EL (cell line): ENCODE data around the gene TP63.
"Not testable (repeated sequence)": the region's sequence is repeated elsewhere in the genome, so short reads cannot be mapped to it uniquely, and the experiment has no call there.

Experiments
- DNase-seq: peaks from one replicate; pipeline ENCODE4 v3.0.0-alpha.2; 2016

TP63 gene

DNA sequence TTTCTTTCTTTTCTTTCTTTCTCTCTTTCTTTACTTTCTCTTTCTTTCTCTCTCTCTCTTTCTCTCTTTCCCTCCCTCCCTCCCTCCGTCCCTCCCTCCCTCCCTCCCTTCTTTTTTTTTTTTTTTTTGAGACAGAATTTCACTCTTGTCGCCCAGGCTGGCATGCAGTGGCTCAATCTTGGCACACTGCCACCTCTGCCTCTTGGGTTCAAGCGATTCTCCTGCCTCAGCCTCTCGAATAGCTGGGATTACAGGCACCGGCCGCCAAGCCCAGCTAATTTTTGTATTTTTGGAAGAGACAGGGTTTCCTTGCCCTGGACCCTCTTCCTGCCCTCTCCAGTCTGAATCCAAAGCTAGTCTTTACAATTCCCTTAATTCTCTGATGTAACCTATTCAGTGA lies 102.9 kb downstream of the TP63 start:
- no peak for DNase-seq

DNA sequence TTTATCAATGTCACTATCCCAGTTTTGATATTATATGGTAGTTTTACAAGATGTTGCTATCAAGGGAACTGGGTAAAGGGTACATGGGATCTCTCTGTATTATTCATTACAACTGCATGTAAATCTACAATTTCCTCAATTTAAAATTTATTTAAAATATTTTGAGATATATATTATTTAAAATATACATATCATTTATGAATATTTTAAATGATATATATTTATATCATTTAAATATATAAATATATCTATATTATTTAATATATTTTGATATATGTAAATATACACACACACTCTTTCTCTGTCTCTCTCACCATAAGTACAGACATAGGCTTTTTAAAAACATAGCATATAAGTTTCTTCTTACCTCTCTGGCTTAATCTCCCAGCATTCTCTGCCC lies 104.7 kb downstream of the TP63 start:
- DNase-seq = no peak

DNA sequence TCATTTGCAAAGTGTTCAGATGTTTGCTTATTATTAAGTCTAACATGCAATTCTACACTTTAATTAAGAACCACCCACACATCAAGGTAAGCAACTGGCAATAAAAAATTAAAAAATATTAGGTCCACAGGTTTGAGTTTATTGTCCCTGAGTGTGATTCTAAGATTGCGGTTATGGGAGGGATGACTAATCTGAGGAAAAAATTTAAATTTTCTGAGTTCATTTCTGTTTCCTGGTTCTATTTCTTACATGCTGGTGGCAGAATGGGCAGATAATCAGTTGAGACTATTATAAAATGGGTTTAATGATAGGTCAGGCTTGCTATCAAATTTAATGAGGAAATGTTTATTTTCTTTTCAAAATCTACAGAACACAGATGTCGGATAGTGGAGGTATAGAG lies 105.9 kb downstream of the TP63 start:
- no peak for DNase-seq

DNA sequence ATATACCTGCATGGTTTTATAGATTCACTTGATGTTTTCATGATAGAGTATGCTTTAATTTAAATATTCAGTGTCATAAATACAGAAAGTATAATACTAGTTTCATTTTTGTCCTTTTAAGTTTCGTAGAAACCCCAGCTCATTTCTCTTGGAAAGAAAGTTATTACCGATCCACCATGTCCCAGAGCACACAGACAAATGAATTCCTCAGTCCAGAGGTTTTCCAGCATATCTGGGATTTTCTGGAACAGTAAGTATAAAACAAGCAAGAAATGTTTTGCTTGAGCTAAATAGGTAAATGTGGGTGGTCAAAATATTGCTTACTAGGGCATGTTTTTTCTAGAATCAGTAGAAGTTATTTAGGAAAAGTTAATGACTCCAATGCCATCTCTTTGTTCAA lies 106.4 kb downstream of the TP63 start:
- DNase-seq = no peak

DNA sequence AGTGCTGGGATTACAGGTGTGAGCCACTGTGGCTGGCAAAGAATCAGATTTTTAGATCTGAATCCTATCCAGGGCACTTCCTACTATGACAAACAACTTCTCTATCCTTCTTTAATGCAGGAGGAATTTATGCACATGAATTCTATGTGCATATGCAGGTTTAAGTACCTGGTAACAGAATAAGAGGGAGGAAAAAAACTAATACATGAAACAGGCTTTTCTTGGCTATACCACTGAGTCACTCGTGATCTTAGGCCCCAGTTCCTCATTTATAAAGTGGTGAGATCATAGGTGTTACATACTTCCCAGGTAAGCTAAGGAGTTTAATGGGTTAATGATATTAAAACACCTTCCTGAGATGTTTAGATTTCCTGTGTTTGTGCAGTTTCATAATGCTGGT lies 108.2 kb downstream of the TP63 start:
- no peak for DNase-seq

DNA sequence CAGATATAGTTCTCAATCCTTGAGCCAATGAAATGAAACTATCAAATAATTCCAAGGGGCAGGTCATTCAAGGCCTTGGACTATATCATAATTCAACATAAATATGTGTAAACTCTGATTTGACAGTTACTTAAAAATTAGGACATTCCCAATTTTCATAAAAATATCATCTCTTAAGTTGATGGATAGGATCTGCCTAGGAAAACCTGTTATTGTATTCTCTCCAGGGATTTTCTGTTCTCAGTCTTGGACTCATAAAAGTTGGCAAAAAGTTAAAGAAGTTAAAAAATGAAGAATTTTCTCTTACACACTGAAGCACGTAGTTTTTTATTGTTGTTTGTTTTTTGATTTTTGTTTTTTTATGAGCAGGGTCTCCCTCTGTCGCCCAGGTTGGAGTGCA lies 109.0 kb downstream of the TP63 start:
- DNase-seq = no peak

DNA sequence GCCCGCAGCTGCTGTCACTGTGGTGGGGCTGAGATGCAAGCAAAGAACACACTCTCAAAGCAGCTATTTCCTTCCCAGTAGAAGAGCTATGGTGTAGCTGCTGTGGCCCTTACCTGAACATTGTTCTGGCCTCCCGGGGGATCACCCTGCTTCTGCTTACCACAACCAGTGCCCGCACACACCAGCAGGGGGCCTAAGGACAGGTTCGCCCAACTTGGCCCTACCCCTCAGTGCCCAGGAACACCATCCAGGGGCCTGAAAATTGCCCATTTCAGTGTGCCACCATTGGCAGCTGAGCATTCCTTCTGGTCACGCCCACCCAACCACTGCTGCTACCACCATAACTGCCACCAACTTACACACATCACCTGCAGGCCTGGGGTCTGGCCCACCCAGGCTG lies 113.0 kb downstream of the TP63 start:
- DNase-seq = no peak

DNA sequence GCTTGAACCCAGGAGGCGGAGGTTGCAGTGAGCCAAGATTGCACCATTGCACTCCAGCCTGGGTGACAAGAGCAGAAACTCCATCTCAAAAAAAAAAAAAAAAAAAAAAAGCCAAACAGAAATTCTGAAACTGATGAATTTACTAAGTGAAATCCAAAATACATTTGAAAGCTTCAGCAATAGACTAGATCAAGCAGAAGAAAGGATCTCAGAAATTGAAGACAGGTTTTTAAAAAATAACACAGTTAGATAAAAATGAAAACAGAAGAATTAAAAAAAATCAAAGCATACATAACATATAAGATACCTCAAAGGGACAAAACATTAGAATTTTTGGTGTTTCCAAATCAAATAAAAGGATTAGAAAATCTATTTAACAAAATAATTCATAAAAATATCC lies 114.4 kb downstream of the TP63 start:
- no peak for DNase-seq

DNA sequence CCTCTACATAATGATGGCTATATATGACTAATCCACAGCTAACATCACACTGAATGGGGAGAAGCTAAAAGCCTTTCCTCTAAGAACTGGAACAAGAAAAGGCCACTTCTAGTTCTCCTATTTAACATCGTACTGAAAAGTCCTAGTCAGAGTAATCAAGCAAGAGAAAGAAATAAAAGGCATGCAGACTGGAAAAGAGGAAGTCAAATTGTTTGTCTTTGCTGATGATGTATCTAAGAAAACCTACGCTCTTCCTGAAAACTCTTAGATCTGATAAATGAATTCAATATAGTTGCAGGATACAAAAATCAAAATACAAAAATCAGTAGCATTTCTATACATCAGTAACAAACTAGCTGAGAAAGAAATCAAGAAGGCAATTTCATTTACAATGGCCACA lies 116.9 kb downstream of the TP63 start:
- no peak for DNase-seq

DNA sequence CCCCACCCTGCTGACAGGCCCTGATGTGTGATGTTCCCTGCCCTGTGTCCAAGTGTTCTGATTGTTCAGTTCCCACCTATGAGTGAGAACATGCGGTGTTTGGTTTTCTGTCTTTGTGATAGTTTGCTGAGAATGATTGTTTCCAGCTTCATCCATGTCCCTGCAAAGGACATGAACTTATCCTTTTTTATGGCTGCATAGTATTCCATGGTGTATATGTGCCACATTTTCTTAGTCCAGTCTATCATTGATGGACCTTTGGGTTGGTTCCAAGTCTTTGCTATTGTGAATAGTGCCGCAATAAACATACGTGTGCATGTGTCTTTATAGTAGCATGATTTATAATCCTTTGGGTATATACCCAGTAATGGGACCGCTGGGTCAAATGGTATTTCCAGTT lies 119.8 kb downstream of the TP63 start:
- DNase-seq = not testable (repeated sequence)

DNA sequence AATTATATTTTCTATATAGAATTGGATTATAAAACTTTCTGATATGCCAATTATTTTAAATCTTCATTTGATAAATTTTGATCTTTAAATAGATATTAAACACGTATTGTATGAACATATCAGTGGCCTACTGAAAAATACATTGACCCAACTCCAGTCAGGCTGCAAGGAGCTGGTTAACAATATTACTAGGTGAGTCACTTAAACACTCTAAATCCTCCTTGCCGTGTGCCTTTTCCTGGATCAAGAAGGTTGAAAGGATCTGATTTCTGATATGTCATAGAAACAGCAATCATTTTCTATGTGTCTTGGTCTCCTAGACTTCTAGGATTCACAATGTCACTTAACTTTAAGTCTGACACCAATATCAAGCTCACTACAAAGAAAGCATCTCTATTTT lies 123.2 kb downstream of the TP63 start:
- DNase-seq = no peak

DNA sequence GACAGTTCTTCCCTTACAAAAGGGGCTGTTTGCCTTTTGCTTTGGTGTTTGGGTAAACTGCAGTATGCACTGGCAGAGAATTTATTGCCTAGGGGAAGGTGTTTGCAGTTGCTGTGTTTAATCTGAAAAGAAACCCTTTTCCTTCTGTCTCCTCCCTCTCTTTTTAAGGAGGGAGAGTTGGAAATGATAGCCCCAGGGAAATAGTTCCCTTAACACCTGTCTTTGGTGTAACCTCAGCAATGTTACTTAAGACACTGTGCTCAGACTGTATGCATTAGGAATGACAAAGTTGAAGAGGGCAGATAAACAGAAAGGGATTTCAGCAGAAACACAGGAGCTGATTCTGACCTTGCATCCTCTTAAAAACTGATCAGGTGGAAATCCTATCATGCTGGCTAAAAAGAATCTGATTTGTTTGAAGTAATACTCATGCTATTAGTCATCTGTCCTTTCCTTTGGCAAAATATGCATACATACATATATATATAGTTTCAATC lies 125.4 kb downstream of the TP63 start:
- peak; percentile 10 for DNase-seq

DNA sequence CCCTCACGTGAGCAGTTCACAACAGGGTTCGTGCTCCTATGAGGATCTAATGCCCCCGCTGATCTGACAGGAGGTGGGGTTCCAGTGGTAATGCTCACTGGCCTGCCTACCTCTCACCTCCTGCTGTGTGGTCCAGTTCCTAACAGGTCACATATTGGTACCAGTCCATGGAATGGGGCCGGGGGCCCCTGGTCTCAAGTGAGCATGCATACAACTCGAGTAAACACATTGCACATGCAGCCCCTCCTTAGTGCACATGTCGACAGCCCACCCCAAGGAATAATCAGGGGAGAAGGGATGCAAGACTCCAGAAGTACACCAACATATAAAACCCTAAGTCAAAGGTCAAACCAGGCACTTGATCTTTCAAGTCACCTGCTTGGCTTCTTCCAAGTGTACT lies 127.0 kb downstream of the TP63 start:
- no peak for DNase-seq

DNA sequence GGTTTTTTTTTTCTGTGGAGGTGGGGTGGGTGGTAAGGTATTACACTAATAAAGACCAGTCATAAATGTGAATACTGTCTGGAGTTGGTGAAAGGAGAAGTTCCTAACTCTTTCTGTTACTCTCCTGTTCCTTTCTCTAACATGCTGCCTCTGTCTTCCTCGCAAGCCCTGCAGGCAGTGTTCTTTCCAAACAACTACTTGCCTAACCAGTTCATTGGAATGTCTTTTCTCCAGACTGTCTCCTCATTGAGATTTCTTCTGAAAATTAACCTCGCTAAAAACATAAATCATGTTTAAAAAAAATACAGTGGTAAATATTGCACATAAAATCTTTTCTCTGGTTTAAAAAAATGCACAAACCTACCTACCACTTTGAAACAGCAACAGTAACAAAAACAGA lies 135.2 kb downstream of the TP63 start:
- DNase-seq = no peak

DNA sequence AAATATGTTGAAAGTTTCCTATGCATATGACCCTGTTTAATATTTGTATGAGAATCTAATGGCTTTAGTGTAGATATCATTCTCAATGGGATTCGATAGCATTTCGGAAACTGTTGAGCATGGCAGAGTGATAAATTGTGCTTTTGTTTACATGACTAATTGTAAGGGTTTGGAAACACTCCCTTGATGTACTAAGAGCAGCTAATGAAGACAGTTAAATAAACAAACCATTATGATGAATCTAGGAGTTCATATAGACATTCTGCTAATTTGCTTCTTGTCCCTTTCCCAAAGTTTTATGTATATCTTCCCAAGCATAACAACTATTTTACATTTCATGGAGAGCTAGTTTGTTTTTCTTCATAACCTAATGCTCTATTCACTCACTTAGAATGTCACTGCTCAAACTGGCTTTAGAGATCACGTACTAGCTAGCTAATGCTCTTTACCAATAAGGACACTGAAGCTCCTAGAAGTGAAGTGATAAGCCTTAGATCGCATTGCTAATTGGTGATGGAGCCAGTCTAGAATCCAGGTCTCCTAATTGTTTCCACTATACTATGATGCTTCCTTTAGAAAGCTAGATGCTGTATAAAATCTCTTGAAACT lies 140.8 kb downstream of the TP63 start:
- DNase-seq = no peak

DNA sequence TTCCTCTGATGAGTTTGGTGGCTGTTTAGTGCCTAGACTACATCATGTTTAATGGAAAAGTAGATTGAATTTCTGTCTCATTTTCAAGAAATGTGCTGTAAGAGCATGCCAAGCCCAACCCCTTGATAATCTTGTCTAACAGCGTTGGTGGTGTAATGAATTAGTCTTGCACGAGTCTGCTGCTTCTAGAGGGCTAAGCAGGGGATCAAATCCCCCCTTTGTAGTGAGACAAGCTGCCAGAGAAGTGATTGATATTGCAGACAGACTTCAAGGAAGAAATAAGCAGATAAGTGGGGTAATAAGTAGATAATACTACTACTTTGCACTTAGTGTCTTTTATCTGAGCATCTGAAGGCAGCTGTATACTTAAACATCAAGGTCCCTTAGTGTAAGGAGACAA lies 141.4 kb downstream of the TP63 start:
- DNase-seq = peak; percentile 29

DNA sequence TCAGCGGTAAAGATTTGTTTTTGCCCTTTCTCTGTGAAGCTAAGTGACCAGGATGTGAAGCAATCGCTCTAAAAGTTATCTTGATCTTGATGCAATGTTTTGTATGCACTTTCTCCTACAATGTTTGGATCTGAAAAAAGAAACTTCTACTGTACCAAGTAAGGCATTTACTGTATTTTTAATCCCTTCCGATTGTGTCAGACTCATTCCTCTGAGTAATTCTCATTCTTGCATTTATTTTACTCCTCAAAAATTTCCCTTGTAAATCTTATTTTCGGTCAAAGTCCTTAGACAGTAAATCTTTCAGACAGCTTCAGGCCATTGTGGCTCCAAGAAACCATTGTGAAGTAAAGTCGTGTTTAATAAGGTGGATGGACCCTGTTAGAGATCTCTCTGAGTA lies 141.9 kb downstream of the TP63 start:
- DNase-seq = peak; percentile 57

DNA sequence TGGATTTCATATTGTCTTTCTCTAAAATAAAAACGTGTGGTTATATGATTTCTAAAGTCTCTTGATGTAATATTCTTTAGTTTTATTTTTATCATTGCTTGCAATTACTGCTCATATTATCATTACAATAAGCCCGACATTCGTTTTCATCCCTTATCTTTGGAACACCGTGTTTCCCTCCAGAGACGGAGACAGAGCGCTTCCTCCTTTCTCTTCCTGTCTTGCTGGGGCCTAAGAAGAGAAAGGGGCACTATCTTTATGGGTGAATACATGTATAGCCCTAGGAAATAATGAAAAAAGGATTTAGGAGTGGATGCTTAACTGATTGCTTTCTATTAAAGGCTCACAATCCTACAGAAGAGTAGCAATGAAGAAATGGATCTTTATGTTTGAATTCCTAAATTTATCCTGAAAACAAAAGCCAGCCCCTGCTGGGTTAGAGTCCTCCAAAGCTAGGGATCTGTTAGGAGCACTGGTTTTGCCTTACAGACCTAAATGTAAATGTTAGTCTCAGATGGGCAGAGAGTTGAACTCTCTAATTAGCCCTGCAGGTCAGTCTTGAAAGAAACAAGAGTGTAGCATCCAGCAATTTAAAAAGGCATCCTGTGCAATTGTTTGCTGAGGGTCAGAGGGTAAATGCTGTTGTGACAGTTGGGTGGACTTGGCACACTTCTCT lies 145.1 kb downstream of the TP63 start:
- no peak for DNase-seq

DNA sequence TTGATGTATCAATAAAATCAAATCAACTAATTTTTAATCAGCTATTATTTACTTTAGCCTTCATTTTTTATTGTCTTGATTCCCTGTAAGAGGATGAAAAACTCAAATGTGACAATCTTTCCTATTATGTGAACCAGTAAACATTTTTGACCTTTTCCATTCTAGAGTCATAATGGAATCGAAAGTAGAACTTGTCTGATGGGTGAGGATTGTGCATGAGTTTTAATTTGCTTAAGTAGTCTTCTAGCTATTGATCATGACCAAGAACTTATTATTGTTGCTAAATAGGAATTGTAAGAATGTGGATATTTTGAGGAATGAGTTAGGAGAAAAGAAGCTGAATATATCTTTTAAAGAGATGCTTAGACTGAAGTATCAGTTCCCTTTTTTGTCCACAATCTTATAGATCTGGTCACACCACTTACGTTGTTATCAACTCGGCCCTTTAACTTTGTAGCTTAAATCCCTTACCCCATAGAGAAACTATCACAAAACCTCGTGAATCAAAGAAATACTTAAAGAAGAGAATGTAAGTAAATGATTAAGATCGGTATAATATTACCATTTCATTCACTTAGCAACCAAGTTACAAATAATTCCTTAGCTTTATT lies 147.3 kb downstream of the TP63 start:
- DNase-seq = no peak

DNA sequence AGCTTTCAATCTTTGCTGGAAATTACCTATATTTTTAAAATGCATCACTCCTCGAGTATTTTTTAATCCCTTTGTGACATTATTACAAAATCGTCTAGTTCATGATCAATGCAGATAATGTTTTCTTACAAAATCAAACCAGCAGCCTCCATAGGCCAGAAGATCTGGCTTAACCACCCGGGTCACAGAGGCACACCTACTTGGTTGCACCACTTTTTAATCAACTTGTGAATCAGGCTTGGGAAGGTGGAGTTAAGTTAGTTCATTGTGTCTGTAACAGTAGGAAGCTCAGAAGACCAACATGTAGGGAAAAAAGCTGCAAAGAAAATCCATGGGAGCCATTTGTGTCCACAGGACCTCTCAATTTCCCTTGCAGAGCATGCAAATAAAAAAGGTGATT lies 148.0 kb downstream of the TP63 start:
- no peak for DNase-seq

DNA sequence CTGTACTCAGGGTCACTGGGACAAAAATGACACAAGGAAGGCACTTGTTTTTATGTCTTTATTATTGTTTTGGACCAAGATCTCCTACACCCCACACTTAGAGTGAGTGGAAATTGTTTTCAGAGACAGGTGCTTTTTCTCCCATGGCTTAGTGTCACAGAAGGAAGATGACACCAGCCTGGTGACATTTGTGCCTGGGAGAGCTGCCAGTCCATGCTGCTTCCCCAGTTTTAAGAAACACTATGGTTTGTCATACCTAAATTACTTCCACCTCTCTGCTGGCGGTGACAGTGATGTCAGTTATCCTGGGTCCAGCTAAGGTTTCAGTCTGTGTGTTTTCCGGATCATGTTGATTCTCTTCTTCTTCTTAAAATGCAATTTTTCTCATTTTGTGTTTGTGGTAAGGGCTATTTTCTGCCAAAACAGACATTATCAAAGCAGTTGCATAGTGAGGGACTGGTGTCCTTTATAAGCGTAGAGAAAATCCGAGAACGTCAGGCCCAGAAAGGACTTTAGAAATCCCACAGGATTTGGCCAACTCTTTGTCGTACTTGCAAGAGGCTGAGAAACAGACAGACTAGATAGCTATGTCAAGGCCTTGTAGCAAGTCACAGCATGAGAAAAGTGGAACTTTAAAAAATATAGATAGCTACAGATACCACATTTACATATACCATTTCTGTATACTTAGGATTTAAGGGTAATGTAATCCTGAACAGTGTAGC lies 149.5 kb downstream of the TP63 start:
- DNase-seq = no peak

DNA sequence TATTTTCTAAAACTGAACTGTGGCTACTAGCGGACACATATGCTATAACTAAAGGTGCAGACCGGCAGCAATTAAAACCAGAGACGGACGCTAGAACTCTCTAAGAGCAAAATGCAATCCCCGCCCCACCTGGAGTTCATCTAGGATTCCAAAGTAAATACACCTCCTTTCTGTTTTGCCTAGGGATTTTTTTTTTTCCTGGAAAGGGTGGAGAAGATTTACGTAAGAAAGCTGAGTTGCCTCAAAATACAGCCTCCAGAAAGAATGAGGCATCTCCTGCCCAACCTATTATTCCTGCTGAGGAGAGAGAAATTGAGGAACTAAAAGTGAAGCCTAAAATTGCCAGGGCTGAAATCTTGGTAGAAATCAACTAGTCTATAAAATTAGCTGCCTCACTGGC lies 150.2 kb downstream of the TP63 start:
- DNase-seq = no peak

DNA sequence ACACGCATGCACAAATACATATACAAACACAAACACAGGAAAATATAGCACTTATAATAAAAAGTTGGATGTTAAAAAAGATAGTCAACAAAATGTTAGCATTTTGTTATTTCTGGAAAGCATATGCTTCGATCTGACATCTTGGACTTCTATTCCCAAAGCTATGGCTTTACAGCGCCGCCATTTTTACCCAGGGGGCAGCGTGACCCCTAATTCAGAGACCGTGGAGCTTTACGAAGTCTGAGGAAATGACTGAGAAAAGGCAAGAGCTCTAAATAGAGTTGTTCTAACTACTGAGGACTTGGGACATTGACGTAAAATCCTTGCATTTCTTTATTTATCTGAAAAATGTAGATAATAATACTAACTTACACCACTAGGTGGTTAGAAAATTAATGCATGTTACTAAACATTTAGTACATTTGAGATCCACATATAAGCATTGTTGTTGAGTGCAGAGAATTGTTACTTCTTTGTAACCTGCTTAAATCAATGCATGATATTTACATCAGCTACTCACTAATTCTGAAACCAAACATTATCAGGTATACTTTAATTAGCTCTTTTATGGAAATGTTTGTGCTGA lies 155.4 kb downstream of the TP63 start:
- no peak for DNase-seq

DNA sequence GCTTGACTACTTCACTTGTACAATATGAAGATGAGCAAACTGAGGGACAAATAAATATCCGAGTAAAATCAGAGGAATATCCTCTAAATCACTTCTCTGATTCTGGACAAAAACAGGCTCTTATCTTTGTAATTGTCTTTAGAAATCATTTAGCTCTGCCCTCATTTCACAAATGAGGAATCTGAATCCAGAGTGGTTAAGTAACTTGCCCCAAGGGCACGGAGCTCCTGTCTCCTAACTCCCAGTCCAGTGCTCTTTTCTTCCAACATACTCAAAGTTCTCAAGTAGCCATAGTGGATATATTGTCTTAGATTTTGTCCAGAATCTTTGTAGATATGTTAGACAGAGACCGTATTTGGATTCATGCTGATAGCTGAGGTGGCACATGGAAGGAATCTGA lies 156.0 kb downstream of the TP63 start:
- no peak for DNase-seq
